GM11168 (cell line): ENCODE measurements around the gene TRIM51G.
"Not testable (repeated sequence)": the region's sequence is repeated elsewhere in the genome, so short reads cannot be mapped to it uniquely, and the experiment has no call there.

Experiments used
- in situ Hi-C: fragments of 300-500 bp; cut with MboI; formaldehyde crosslinking; loops from one replicate; pipeline ENCODE4 v1.12.0; 2022; ENCODE audit warnings: low sequenced_read_pairs; ENCODE audit not compliant: unreplicated experiment

TRIM51G gene

GRCh38 chr11:48983785-48984184, at the start of gene TRIM51G:
Gene TRIM51G, minus strand, starts transcription at chr11:48983885. Its CDS starts 2,190 bp downstream, at chr11:48981695.
- in situ Hi-C loops = loop anchor here (5.0 kb wide), 1 partner anchor 41 kb away; no protein-coding TSS in a partner anchor

- in situ Hi-C loops = not testable (repeated sequence)
Observed at GRCh38 chr11:49028523-49028922, 44.8 kb upstream of the TRIM51G start, which contains the start of gene TRIM49B. Gene TRIM49B, plus strand, starts transcription at chr11:49028823. Its CDS starts 2,777 bp downstream, at chr11:49031600.

GRCh38 chr11:48968592-48968991, 15.1 kb downstream of the TRIM51G start:
- in situ Hi-C loops = loop anchor here (5.0 kb wide), 1 partner anchor 849 kb away; no protein-coding TSS in a partner anchor

- in situ Hi-C loops = not testable (repeated sequence)
Observed at GRCh38 chr11:48955315-48956049, 28.2 kb downstream of the TRIM51G start.

GRCh38 chr11:48945796-48946195, 37.9 kb downstream of the TRIM51G start:
- in situ Hi-C loops = not testable (repeated sequence)
